Mucosa of descending colon (tissue), 3 donors: ENCODE data around the gene P4HA2. TPM values are rescaled to one million over a fixed set of nuclear protein-coding genes. Genes with fewer than 3 reads are reported as not detected.

Experiments used
- ATAC-seq: fragments of 200-7000 bp; cut with Tn5 transposase; one replicate; pipeline ENCODE4 v1.9.1; 2020; ENCODE audit warnings: mild to moderate bottlenecking, moderate library complexity
- DNase-seq, 3 donors: peaks; one replicate each; pipeline ENCODE4 v3.0.0-alpha.2; 2020
- H3K36me3 ChIP-seq: fragments of 200-600 bp; one replicate; pipeline ENCODE4 v1.8.0; 2021; ENCODE audit warnings: low read depth, mild to moderate bottlenecking
- H3K4me1 ChIP-seq: fragments of 200-600 bp; one replicate; pipeline ENCODE4 v1.8.0; 2021; ENCODE audit warnings: low read depth, mild to moderate bottlenecking
- H3K4me3 ChIP-seq: fragments of 200-600 bp; one replicate; pipeline ENCODE4 v1.8.0; 2021; ENCODE audit warnings: mild to moderate bottlenecking
- H3K9me3 ChIP-seq: fragments of 200-600 bp; one replicate; pipeline ENCODE4 v1.8.0; 2021; ENCODE audit warnings: mild to moderate bottlenecking
- CTCF ChIP-seq: fragments of 200-600 bp; IDR thresholded peaks from one replicate; pipeline ENCODE4 v1.8.0; 2022; ENCODE audit warnings: antibody characterized with exemption, mild to moderate bottlenecking
- intact Hi-C, 2 donors: fragments of 100-400 bp; cut with DNase I in 1 of 2; cut with micrococcal nuclease in 1 of 2; formaldehyde crosslinking; loops; one replicate each; pipeline versions ENCODE4 v1.11.0 to v1.11.1; 2022; cut with DNase I, micrococcal nuclease
- total RNA-seq, 3 donors: library from RNA; stranded (reverse); fragmentation: NEBNext Ultra II Directional in 2 of 3; extraction: Animal tissue kit (Norgen Biotek cat#: 25700) in 2 of 3; gene quantifications; one replicate each; pipeline versions ENCODE4 v1.2.1 to v1.2.4, GENCODE V29; 2021 to 2023
- donor health status: DM: no; HTN: no; CAD: no; lungs with moderate emphysema.
- donor health status: DM: no; HTN: no; CAD: no.
- donor health status: DM: no; HTN: yes; CAD: no.

The P4HA2 gene
- total RNA-seq, 3 donors from 2014 or later = 47.0 to 65.0 (median 56.1) TPM

GRCh38 chr5:132272311-132273210 is 44.9 kb upstream of the P4HA2 start:
- TF ChIP-seq CTCF = peak; percentile 72
- Histone ChIP-seq H3K36me3 (no peaks in the 10 kb centered on the region), H3K4me1 (peaks cover 20% of the 10 kb centered on the region), H3K4me3 (no peak overlapping the region), H3K9me3 (no peaks in the 10 kb centered on the region)
- intact Hi-C loops = no loop called here
- DNase-seq (peak in 2 of 3 donors; percentile 78 to 79), ATAC-seq (peak; percentile 67)

DNA sequence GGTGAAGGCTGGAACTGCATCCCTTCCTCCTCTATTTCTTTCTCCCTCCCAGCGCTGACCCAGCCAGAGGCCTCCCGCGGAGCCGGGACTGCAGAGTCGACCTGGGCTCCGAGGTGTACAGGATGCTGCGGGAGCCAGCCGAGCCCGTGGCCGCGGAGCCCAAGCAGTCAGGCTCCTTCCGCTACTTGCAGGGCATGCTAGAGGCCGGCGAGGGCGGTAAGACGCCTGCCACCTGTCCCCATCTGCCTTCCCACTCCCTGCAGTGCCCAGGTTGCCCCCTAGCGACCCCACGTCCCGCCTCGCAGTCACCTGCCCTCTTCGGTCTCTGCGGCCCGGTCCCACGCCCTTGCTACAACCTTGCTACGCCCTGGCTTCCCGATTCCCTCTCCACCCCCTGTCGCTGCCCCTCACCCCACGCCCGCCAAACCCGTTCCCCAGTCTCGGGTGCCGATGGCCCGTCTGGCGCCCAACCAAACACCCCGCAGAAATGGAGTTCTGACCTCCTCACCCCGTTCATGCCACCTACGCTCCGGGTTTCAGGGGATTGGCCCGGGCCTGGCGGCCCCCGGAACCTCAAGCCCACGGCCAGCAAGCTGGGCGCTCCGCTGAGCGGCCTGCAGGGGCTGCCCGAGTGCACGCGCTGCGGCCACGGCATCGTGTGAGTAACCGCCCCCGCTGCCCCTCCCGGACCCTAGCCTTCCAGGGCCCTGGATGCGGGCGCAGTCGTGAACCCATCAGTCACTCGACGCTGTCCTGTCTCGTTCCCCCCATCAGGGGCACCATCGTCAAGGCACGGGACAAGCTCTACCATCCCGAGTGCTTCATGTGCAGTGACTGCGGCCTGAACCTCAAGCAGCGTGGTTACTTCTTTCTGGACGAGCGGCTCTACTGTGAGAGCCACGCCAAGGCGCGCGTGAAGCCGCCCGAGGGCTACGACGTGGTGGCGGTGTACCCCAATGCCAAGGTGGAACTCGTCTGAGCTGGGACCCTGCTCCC is 43.9 kb upstream of the P4HA2 start:
- no peak overlapping the region for H3K4me3 ChIP-seq
- no peaks in the 10 kb centered on the region for H3K36me3 ChIP-seq
- ATAC-seq = no peak
- H3K4me1 ChIP-seq = peaks cover 16% of the 10 kb centered on the region
- peak in 2 of 3 donors; percentile 14 to 54 for DNase-seq
- no peak for TF ChIP-seq CTCF
- intact Hi-C loops = no loop called here
- H3K9me3 ChIP-seq = no peaks in the 10 kb centered on the region

DNA sequence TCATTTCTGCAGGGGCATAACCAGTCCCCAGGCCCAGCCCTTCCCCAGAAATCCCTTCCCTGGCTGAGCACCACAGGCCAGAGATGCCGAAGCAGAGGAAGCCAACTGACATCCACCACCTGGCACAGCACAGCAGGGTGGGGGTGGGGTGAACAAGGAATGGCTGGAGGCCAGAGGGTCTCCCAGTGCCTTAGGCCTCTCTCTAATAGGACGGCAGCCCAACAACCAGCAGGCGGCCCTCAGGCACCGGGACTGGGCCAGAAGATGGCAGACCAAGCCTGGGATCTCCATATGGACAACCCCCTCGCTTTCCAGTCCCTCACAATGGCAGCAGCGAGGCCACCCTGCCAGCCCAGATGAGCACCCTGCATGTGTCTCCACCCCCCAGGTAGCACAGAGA is 43.1 kb upstream of the P4HA2 start:
- peaks cover 23% of the 10 kb centered on the region for H3K4me1 ChIP-seq
- no peak for TF ChIP-seq CTCF
- intact Hi-C loops = no loop called here
- ATAC-seq (no peak), DNase-seq (peak in 1 of 3 donors; percentile 4)
- H3K36me3 ChIP-seq = no peaks in the 10 kb centered on the region
- H3K9me3 ChIP-seq = no peaks in the 10 kb centered on the region
- H3K4me3 ChIP-seq = no peak overlapping the region

DNA sequence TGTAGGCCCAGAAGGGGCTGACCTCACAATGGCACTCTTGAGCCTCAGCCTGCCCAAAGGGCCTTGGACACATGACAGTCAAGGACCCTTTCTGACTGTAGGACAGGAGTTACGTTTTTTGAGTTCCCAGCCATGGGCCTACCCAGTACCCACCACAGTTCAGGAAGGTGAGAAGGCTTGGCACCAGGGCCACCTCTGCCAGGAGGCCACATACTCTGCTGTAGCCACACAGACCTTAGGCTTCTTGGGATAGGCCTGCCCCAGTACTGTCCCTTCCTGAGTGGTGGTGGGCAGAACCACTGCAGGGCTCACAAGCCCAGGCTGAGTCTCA is 42.6 kb upstream of the P4HA2 start:
- no peaks in the 10 kb centered on the region for H3K9me3 ChIP-seq
- intact Hi-C loops = no loop called here
- peak in 1 of 3 donors; percentile 0 for DNase-seq
- no peak for ATAC-seq
- no peaks in the 10 kb centered on the region for H3K36me3 ChIP-seq
- no peak overlapping the region for H3K4me3 ChIP-seq
- TF ChIP-seq CTCF = no peak
- H3K4me1 ChIP-seq = peaks cover 26% of the 10 kb centered on the region

- ATAC-seq (no peak), DNase-seq (no peak)
- Histone ChIP-seq H3K4me1 (peaks cover 31% of the 10 kb centered on the region), H3K4me3 (no peak overlapping the region), H3K9me3 (no peaks in the 10 kb centered on the region), H3K36me3 (no peaks in the 10 kb centered on the region)
- intact Hi-C loops = no loop called here
- no peak for TF ChIP-seq CTCF
These were observed 42.1 kb upstream of the P4HA2 start for GRCh38 chr5:132269635-132270334.
